Activated CD4-positive, alpha-beta T cell treated with anti-CD3 and anti-CD28 coated beads, Interleukin-2, Interleukin-4, amounts not matched to agents 100 ng/mL and 50 ng/mL, durations not matched to agents 16 hours and 8 hours (primary cell): ENCODE measurements around the gene PHIP.

ENCODE experiments used
- DNase-seq: peaks from one replicate; pipeline ENCODE4 v3.0.0-alpha.2; 2020; ENCODE audit warnings: low spot score

PHIP gene

DNA sequence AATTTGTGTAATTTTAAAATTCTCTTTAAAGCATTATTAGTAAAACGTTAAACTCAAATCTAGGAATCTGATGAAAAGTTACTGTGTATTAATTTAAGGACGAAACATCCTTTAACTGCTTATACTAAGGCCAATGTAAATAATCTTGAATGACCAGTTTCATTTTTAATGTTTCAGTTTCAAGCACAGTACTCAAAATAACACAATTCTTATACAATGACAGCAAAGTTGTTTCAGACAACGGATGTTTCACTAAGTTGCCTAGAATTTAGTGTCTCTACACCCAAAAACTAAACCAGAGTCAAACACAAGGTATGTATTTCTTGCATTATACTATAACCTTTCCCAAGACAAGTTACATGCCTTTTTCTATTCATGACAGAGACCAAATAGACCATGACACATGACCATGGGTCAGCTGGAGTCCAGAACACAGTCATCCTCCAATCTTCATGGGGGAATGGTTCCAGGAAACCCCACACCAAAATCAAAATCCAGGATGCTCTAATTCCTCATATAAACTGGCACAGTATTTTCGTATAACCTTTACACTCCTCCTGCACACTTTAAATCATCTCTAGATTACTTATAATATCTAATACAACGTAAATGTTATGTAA lies 7.7 kb downstream of the PHIP start:
- DNase-seq: no peak

DNA sequence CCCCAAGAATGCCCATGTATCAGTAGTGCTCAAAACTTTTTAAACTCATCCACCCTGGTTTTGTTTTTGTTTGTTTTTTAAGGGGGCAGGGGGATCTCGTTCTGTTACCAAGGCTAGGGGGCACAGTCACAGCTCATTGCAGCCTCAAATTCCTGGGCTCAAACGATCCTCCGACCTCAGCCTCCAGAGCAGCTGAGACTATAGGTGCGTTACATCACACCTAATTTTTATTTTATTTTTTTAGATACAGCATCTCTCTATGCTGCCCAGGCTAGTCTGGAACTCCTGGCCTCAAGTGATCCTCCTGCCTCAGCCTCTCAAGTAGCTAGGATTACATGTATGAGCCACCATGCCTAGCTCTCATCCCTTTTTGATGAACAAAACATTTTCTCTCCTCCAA lies 11.2 kb downstream of the PHIP start:
- no peak for DNase-seq

DNA sequence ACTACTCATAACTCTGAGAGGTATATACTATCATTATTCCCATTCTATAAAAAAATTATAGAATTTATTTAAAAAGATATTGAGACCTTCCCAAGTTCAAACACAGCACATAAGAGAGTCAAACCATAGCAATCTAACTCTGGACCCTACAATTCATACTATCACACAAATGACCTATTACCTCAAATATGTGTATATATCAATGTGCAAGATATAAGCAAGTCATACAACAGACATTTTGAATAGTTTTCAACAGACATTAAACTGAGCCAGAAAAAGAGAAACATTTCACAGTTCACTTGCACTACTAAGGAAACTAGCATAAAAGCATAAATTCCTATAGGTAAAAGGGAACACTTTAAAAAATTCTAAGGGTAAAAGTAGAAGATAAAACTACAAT lies 11.7 kb downstream of the PHIP start:
- no peak for DNase-seq

DNA sequence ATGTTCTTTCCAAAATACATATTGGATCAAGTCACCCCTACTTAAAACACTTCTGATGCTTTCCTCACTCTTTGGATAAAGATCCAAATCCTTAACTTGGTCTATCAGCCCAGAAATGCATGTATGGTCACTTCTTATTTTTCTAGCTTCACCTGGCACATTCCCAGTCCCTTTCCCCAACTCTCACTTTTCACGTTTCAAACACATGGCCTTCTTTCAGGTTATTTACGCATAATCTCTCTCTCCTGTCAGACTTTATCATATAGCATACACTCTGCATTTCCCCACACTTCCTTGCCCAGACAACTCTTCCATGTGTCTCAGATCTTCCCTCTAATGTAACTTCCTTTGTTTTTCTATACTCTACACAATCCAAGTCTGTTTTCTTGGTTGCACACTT lies 12.8 kb downstream of the PHIP start:
- no peak for DNase-seq

DNA sequence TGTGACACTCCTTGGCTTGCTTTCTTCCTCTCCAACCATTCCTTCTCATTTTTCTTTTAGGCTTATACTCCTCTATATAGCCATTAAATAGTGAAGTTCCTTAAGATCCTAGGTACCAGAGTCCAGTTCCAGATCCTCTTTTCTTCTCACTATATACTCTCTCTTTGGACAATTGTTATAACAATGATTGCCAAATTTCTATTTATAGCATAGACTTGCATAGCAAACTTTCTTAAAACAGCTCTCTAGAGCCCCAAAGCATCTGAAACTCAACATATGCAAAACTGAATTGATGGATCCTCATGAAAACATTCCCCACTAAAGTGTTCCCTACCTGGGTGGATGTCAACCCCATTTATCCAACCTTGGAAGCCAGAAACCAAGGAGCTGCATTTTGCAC lies 13.4 kb downstream of the PHIP start:
- no peak for DNase-seq

DNA sequence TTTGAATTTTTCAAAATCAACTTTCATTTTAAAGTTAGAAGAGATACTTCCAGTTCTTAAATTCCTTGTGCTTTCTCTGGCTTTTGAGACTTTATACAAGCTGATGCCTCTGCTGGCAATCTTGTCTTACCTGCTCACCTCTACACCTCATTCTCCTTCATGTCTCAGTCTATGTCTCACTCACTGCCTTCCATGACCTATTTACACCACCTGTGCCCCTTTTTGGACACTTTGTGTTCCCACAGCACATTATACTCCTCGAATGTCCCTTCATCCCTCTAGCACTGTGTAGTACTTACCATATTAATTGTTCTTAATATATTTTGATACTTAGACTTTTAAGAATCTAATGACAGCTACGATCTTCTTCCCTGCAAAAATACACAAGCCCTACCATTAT lies 15.3 kb downstream of the PHIP start:
- no peak for DNase-seq

DNA sequence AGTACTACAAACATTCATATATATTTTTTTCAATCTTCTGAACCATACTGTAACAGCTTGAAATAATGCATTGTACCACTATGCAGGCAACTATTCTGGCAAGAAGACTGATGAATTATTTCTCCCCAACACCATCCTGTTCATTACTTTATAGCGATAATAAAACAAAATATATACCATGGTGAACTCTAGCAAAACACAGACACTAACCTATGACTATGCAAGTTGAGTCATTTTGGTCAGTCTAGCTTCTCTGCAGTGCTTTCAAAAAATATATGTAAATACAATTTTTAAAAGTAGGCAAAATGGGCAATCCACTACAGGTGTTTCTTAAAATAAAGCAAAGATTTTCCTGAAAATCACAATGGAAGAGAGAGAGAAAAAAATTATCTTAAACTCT lies 20.3 kb downstream of the PHIP start:
- no peak for DNase-seq

DNA sequence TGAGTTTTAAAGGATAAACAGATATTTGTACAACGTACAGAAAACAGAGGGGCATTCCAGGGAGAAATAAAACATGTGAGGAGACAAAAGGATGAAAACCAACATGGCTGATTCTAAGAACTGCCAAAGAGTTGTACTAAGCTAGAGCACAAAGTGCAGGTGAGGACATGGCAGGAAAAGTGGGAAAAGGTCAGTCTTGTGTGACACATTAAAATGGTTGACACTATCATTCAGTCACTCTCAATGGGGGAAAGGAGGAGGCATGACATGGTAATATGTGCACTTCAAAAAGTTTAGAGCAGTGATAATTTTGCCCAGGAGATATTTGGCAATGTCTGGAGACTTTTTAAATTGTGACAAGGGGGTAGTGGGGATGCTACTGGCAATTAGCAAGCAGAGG lies 21.8 kb downstream of the PHIP start:
- no peak for DNase-seq

DNA sequence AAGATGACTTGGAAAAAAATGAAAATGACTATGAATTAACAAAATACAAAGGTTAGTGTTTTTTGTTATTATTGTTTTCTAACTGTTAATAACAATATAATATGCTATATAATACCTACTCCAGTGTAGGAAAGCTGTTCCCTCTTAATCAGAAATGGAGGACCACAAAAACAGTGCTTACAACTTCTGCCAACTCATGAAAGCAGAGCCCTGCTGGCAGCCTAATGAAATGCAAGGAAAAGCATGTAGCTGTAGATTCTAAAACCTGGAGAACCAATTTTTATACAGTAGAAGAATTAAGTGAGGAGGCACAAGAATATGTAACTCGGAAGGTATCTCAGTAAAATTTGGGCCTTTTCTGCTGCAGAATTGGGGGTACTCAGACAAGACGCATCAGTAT lies 29.4 kb downstream of the PHIP start:
- no peak for DNase-seq

DNA sequence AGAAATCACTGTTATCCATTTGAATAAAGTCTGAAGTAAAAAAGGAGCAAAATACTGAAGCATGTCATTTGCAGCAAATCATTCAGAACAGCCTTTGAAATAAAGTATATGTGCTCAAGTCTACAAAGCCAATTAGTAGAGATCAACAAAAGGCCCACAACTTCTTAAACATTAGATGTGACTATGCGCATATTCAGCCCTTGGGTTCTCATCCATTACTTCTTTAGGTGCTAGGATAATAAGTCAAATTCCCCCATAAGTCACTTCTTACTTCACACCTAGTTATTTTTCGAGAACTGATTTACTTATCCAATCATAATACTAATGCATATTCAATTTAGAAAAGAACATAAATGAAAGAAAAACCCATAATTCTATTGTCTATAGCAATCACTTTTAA lies 31.0 kb downstream of the PHIP start:
- DNase-seq: no peak

DNA sequence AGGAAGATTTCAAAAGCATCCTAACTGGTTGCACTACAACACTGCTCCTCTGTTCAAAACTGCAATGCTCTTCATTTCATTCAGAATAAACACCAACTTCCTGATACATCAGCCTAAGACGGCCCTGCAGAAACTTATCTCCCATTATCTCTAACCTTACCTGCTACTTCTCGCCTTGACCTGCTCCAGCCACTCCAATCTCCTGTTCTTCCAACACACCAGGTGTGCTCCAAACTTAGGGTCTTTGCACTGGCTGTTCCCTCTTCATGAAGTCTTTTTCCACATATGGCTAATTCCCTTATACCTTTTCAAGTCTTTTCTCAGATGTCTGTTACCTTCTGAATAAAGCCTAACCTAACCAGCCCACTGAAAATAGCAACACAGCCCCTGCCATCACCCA lies 32.1 kb downstream of the PHIP start:
- no peak for DNase-seq

DNA sequence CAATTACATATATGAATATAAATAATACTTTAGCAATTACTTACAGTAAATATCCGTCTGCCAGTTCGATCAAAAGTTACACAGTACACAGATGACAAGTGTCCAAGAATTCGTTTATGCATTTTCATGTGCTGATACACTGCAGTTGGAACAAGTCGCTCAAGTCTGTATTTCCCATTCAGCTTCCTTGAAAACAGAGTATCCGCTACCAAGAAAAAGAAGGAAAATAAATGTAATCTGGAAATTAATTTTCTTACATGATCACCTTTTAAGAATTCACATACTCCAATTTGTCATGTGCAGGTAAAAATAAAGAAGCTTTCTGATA lies 35.3 kb downstream of the PHIP start:
- no peak for DNase-seq

DNA sequence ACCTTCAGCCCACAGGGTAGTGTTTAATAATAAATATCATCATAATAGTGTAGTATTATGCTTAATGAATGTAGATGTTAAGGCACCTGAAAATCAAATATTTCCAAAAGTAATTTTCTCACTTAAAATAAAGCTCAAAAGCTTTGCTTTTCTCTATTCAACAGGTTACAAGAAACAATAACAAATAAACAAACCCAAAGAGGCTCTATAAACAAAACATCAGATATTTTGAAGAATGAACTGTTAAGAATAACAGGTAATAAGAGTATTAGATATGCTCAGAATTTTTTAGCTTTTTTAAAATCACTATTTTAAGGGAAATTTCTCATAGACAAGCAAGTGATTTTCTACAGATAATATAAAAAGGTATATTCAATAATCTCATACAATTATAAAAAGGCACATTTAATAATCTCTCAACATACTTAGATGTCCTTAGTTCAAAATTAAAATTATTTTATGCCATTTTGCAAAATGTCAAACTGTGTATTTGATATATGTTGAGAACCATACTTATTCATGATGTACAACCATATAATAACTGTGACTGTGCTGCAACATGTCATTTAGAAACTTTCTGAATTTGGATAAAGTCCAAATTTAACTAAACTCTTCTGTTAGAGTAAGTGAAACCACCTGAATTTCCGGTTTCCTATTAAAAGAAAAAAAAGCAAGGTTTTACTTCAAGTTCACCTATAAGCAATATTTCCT lies 35.8 kb downstream of the PHIP start:
- DNase-seq: peak; percentile 25

DNA sequence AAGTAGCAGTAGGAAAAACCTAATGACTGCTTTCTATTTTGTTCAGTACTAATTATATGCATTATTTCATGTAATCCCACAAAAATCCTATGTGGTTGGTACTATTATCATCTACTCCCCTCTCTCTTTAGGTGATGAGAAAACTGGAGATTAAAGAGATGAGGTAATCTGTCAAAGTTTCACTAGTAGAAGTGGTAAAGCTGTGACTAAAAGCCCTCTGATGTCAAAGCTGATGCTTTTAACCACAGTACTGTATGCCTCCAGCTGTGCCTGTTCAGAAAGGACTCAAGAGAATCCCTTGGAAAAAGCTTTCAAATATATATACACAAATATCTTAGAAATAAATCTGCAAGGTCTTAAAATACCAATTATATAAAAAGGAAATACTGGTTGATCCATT lies 38.0 kb downstream of the PHIP start:
- peak; percentile 56 for DNase-seq

DNA sequence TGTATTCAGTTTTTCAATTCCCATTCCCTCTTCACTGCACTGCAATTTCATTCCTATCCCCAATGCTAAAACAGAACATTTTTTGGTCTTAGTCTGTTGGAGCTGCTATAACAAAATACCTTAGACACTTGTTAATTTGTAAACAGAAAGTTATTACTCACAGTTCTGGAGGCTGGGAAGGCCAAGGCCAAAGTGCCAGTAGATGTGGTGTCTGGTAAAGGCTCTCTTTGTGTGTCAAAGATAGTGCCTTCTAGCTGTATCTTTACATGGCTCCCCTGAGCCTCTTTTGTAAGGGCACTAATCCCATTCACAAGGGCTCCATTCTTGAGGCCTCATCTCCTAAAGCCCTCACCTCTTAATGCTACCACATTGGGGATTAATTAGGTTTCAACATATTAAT lies 40.0 kb downstream of the PHIP start:
- DNase-seq: no peak

DNA sequence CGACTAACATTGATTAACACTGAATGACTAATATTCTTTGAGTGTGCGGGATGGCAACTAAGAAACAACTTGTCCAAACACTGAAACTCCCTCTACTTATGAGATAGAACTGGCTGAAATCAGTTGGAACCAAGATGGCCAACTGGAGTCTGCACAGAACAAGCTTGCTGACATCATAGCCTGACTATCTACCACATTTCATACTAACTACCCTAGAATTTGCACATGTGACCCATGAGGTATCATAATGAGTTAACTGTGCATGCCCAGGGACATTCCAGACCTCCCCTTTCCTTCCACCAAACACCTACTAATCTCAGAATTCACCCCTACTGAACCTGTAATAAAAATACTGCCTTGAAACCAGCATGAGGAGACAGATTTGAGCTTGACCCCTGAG lies 43.2 kb downstream of the PHIP start:
- peak; percentile 53 for DNase-seq

DNA sequence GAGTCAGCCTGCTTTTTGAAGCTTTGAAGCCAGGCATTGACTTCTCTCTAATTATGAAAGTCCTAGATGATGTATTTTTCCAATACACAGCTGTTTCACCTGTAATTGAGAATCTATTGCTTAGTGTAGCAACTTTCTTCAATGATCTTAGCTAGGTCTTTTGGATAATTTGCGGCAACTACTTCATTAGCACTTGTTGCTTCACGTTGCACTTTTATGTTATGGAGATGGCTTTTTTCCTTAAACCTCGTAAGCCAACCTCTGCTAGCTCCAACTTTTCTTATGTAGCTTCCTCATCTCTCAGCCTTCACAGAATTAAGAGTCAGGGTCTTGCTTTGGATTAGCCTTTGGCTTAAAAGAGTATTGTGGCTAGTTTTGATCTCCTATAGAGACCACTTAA lies 44.8 kb downstream of the PHIP start:
- DNase-seq: no peak

DNA sequence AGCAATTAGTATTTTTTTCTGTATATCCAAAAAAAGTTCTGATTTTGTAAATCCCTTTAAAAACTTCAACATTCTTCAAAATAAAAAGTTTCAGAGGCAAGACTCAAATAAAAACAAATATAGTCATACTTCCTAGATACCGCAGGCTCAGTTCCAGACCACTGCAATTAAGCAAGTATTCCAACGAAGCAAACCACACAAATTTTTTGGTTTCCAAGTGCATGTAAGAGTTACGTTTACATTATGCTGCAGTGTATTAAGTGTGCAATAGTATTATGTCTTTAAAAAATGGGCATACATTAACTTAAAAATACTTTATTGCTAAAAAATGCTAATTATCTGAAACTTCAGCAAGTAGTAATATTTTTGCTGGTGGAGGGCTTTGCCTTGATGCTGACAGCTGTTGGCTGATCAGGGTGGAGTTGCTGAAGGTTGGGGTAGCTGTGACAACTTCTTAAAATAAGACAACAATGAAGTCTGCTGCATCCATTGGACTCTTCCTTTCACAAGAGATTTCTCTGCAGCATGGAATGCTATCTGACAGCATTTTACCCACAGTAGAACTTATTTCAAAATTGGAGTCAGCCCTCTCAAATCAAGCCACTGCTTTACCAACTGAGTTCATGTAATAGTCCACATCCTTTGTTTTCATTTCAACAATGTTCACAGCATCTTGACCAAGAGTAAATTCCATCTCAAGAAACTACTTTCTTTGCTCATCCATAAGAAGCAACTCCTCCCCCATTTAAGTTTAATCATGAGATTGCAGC lies 46.0 kb downstream of the PHIP start:
- DNase-seq: no peak

DNA sequence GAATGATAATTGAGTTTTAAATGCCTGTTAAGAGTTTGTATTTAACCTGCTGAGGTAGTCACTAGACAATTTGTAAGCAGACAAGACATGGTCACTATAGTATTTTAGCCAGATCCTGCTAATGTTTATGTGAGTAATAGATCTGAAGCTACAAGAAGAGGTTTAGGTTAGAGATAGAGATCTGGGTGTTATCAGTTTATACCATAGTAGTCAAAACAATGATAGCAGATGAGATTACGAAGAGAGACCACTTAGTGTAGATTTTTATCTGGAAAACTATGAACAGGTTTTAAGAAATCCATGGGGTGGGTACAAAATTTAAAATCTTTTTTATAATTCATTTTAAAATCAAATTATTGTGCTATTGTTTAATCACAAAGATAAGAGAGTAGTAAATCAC lies 47.5 kb downstream of the PHIP start:
- no peak for DNase-seq

DNA sequence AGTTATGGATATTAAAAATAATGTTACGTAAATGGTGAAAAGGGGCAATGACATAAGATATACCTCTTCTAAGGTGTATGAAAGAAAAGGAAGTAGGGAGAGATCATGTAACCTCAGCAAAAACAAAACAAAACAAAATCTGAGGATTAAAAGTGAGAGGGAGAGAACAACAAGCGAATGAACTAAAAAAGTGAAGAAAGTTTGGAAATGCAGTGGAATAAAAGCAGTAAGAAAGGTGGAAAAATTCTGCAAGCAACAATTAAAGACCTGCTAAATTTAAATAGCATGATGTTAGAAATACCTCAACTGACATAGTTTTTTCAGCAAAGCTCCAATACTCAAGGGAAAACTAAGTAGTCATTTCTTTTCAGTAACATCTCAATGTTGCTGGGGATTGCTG lies 48.0 kb downstream of the PHIP start:
- DNase-seq: no peak

DNA sequence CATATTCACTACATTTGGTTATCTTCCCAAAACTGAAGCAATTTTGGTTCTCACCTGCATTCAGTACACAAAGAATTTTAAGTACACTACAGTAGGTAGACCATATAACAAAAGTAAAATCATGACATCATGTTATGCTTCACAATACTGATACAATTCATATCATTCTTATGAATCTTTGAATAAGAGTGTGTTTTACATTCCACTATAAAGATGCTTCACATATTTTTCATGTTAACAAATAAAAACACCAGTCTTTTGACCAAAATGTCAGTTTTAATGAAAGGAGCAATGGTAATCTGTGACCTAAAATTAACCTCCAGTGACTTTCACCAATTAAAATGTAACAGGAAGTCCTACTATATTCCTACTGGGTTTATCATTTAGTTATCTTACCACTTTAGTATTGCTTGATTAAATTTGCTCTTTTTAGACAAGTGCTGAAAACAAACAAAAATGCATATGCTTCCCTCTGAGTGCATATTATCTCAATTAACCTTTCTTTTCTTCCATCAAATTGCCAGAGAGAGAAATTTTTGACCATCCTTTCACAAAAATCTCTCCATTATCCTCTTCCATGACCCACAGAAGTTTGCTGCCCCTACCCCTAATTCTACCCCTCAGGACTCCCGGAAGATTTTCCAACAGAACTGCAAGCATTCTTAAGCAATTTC lies 49.3 kb downstream of the PHIP start:
- DNase-seq: no peak

DNA sequence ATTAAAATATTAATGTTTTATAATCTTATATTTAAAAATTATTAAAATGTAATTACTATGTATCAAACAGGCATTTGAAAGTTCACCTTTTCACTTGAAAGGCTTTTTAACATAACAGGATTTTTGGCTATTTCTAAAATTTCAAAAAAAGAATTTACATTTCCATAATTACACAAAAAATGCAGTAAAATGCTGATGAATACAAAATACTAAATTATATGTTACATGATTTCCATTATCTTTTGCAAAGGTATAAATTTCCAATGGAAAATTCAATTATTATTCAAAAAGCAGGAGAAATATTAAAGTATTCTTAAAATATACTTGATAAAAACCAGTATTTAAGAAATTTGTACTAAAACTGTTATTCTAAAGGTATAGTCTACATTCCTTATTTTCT lies 66.1 kb downstream of the PHIP start:
- no peak for DNase-seq

DNA sequence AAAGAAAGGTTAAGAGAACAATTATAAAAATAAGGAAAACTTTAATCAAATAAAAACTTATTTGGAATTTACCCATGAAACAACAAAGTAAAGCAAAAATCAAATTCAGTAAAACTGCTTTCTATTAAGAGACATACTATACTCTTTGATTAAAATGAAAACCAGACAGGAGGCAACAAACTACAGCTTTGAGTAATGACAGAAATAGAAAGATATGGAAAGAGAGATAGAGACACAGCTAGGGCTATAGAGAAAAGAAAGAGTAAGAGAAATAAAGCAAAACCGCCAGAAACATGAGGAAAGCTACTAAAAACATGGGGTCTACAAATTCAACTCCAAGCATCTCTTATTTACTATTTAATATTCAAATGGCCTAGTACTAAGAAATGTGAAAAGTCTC lies 67.6 kb downstream of the PHIP start:
- no peak for DNase-seq
